Measurements from ENCODE around the gene SENP3.

GRCh38 chr17:7592422-7593021 is 30.8 kb downstream of the SENP3 start:
- TF ChIP-seq KLF10 (tag by site-specific recombination; IDR thresholded peaks at IDR 0.05): no peak
- TF ChIP-seq REST (tag by site-specific recombination; IDR thresholded peaks at IDR 0.05): no peak
- no peak for TF ChIP-seq ZNF202 (tag by site-specific recombination; IDR thresholded peaks at IDR 0.05; ENCODE audit: borderline replicate concordance)
- TF ChIP-seq ZFHX2 (tag by site-specific recombination; conservative IDR thresholded peaks at IDR 0.05): no peak
- no peak for TF ChIP-seq ZNF280C (tag by site-specific recombination; IDR thresholded peaks at IDR 0.05)
- TF ChIP-seq TCF7L2 (IDR thresholded peaks at IDR 0.05; ENCODE audit: borderline replicate concordance, low read depth, low read length): no peak
- no peak for TF ChIP-seq ZNF24 (tag by site-specific recombination; IDR thresholded peaks at IDR 0.05)
- TF ChIP-seq CTCF (tag by site-specific recombination; IDR thresholded peaks at IDR 0.05): no peak
- no peak for TF ChIP-seq FEZF1 (tag by site-specific recombination; IDR thresholded peaks at IDR 0.05)
- no peak for TF ChIP-seq KLF17 (tag by site-specific recombination; IDR thresholded peaks at IDR 0.05)
- TF ChIP-seq PATZ1 (tag by site-specific recombination; IDR thresholded peaks at IDR 0.05): no peak
- no peak for TF ChIP-seq ZBTB26 (tag by site-specific recombination; optimal IDR thresholded peaks at IDR 0.05)

Measured in HEK293 (cell line).